AML-193 (cell line): ENCODE results near the gene NKD1.

ENCODE experiments used
- DNase-seq, 2 experiments: peaks; one replicate each; lab custom pipeline; 2025; lab: John Stamatoyannopoulos, UW

Gene NKD1

GRCh38 chr16:50613281-50613963 lies 65.2 kb downstream of the NKD1 start:
- no peak for DNase-seq

GRCh38 chr16:50613964-50614474 lies 65.8 kb downstream of the NKD1 start:
- no peak for DNase-seq

GRCh38 chr16:50614955-50615724 lies 66.9 kb downstream of the NKD1 start:
- no peak for DNase-seq

- no peak for DNase-seq
Observed at GRCh38 chr16:50615891-50616290, 67.7 kb downstream of the NKD1 start.

GRCh38 chr16:50616386-50616785 lies 68.2 kb downstream of the NKD1 start:
- DNase-seq, result no peak

- DNase-seq, result no peak
Observed at GRCh38 chr16:50616883-50617645, 68.9 kb downstream of the NKD1 start.

- DNase-seq, result no peak
Observed at GRCh38 chr16:50617646-50618184, 69.5 kb downstream of the NKD1 start.

GRCh38 chr16:50618238-50618918 lies 70.2 kb downstream of the NKD1 start:
- no peak for DNase-seq

GRCh38 chr16:50619702-50620491 lies 71.7 kb downstream of the NKD1 start:
- no peak for DNase-seq

- no peak for DNase-seq
Observed at GRCh38 chr16:50620646-50621451, 72.7 kb downstream of the NKD1 start.

GRCh38 chr16:50621452-50621792 lies 73.2 kb downstream of the NKD1 start:
- no peak for DNase-seq

GRCh38 chr16:50622029-50622428 lies 73.8 kb downstream of the NKD1 start:
- DNase-seq, result no peak

GRCh38 chr16:50622643-50623369 lies 74.6 kb downstream of the NKD1 start:
- no peak for DNase-seq

GRCh38 chr16:50624449-50624970 lies 76.3 kb downstream of the NKD1 start:
- DNase-seq, result no peak

GRCh38 chr16:50625374-50625773 lies 77.2 kb downstream of the NKD1 start:
- no peak for DNase-seq

- DNase-seq, result peak; percentile 6 to 21
Observed at GRCh38 chr16:50626868-50627267, 78.7 kb downstream of the NKD1 start.

- no peak for DNase-seq
Observed at GRCh38 chr16:50627419-50627818, 79.2 kb downstream of the NKD1 start.

GRCh38 chr16:50628156-50628802 lies 80.1 kb downstream of the NKD1 start:
- no peak for DNase-seq

- no peak for DNase-seq
Observed at GRCh38 chr16:50629334-50629733, 81.1 kb downstream of the NKD1 start.
